Transverse colon (tissue), 4 donors: ENCODE measurements around the gene SMIM44. TPM values are rescaled to one million over a fixed set of nuclear protein-coding genes. Genes with fewer than 3 reads are reported as not detected.

ENCODE experiments used
- DNase-seq: peaks from one replicate; pipeline ENCODE4 v3.0.0-alpha.2; 2019
- H3K27ac ChIP-seq, 4 donors: fragments of 200-600 bp; sonication (generic); 2 replicates each; pipeline ENCODE4 v1.5.1; 2016 to 2018; ENCODE audit warnings: inconsistent platforms in 4 of 4
- H3K27me3 ChIP-seq: fragments of 200-600 bp; sonication (generic); 2 replicates; pipeline ENCODE4 v1.5.1; 2017; ENCODE audit warnings: inconsistent platforms
- H3K36me3 ChIP-seq, 4 donors: fragments of 200-600 bp; sonication (generic); 2 replicates each; pipeline ENCODE4 v1.5.1; 2017 to 2019; ENCODE audit warnings: inconsistent platforms in 4 of 4
- H3K4me1 ChIP-seq, 4 donors: fragments of 200-600 bp; sonication (generic); 2 replicates each; pipeline ENCODE4 v1.5.1; 2017 to 2020; ENCODE audit warnings: inconsistent platforms in 4 of 4
- H3K4me3 ChIP-seq, 4 donors: fragments of 200-600 bp; sonication (generic); 1 replicate in 1 of 4; 2 replicates in 3 of 4; pipeline versions ENCODE4 v1.5.1 to v1.6.1; 2017 to 2019; ENCODE audit warnings: inconsistent platforms in 4 of 4
- H3K9me3 ChIP-seq, 2 donors: fragments of 200-600 bp; sonication (generic); 2 replicates each; pipeline ENCODE4 v1.5.1; 2017 to 2019; ENCODE audit warnings: inconsistent platforms in 2 of 2
- CTCF ChIP-seq, 5 experiments: fragments of 200-600 bp in 3 of 5; fragments of 450-650 bp in 2 of 5; sonication (generic) in 3 of 5; IDR thresholded peaks; 1 replicate in 2 of 5; 2 replicates in 3 of 5; pipeline ENCODE4 v1.5.1; 2016 to 2017; ENCODE audit warnings: antibody characterized with exemption in 5 of 5, inconsistent platforms in 3 of 5, mild to moderate bottlenecking in 2 of 5, moderate library complexity in 1 of 5
- EP300 ChIP-seq: sonication (generic); formaldehyde crosslinking; IDR thresholded peaks from one replicate; pipeline ENCODE4 v1.6.1; 2017; ENCODE audit warnings: antibody characterized with exemption, low read depth
- POLR2A ChIP-seq: fragments of 450-650 bp; IDR thresholded peaks from one replicate; pipeline ENCODE4 v1.6.1; 2016; ENCODE audit warnings: antibody characterized with exemption, mild to moderate bottlenecking, moderate library complexity
- POLR2AphosphoS5 ChIP-seq, 3 donors: sonication (generic); formaldehyde crosslinking; IDR thresholded peaks; one replicate each; pipeline ENCODE4 v1.6.1; 2016; ENCODE audit warnings: antibody characterized with exemption in 3 of 3
- WGBS, 2 donors: methylation state at CpG; one replicate each; pipeline ENCODE4 v1.1.5; 2018; ENCODE audit warnings: low coverage in 1 of 2; 5-methylcytosine and 5-hydroxymethylcytosine counted together
- in situ Hi-C, 4 donors: fragments of 200-750 bp; cut with MboI; loops; one replicate each; pipeline versions ENCODE4 v1.15.0 to v1.15.1; 2017; ENCODE audit warnings: low sequenced_read_pairs in 3 of 4, low pct_ligation_motif_present in 1 of 4, low pct_unique_long_range_greater_than_20kb in 1 of 4
- intact Hi-C: fragments of 100-400 bp; cut with DNase I; formaldehyde crosslinking; loops from one replicate; pipeline ENCODE4 v1.15.1; 2023; ENCODE audit warnings: low total_unique reads
- total RNA-seq, 4 donors: library from RNA; depleted of rRNA; stranded (reverse); fragments of >200 nt; gene quantifications; one replicate each; pipeline ENCODE4 v1.1.0, GENCODE V29; 2016

The SMIM44 gene
- total RNA-seq, 4 donors from 2014 or later: 4.1 to 15.3 TPM; not detected in 2

- DNase-seq: peak; percentile 39
- Histone ChIP-seq H3K4me1 (peaks cover 5 to 23% (median 14%) of the 10 kb centered on the region in 4 donors), H3K9me3 (no peaks in the 10 kb centered on the region), H3K4me3 (peak overlapping the region; percentile 95 to 99 (median 98)), H3K27me3 (no peaks in the 10 kb centered on the region), H3K36me3 (no peaks in the 10 kb centered on the region), H3K27ac (peak overlapping the region; percentile 88 to 97 (median 94))
- in situ Hi-C loops: no loop called here
- 0 to 1% methylated on average over 6 to 46 of the region's 69 CpGs for WGBS, 2 donors
- intact Hi-C loops: no loop called here
- TF ChIP-seq POLR2AphosphoS5 (IDR thresholded peaks at IDR 0.05) (no peak), CTCF (IDR thresholded peaks at IDR 0.05) (no peak), EP300 (no peak), POLR2A (no peak)
Measured at GRCh38 chr19:3506384-3507340, 23.4 kb upstream of the SMIM44 start.

GRCh38 chr19:3505598-3506383 lies 22.6 kb upstream of the SMIM44 start, which contains the start of gene FZR1:
Gene FZR1, plus strand, starts transcription at chr19:3506311. Its CDS starts 16,679 bp downstream, at chr19:3522990.
- peak in 1 of 5 experiments; percentile 14 for TF ChIP-seq CTCF (IDR thresholded peaks at IDR 0.05)
- TF ChIP-seq POLR2AphosphoS5 (IDR thresholded peaks at IDR 0.05): peak; percentile 51 to 64 (median 62)
- no peak for TF ChIP-seq EP300
- peak; percentile 61 for TF ChIP-seq POLR2A
- intact Hi-C loops: no loop called here
- Histone ChIP-seq H3K36me3 (no peaks in the 10 kb centered on the region), H3K4me1 (peaks cover 5 to 22% (median 16%) of the 10 kb centered on the region in 4 donors), H3K4me3 (peak within 1 kb of the TSS; percentile 95 to 99 (median 98)), H3K27ac (peak within 1 kb of the TSS; percentile 88 to 97 (median 94)), H3K27me3 (no peaks in the 10 kb centered on the region), H3K9me3 (no peaks in the 10 kb centered on the region)
- WGBS, 2 donors: 0 to 3% methylated on average over 2 to 38 of the region's 79 CpGs
- in situ Hi-C loops: no loop called here
- DNase-seq: peak; percentile 100

DNA sequence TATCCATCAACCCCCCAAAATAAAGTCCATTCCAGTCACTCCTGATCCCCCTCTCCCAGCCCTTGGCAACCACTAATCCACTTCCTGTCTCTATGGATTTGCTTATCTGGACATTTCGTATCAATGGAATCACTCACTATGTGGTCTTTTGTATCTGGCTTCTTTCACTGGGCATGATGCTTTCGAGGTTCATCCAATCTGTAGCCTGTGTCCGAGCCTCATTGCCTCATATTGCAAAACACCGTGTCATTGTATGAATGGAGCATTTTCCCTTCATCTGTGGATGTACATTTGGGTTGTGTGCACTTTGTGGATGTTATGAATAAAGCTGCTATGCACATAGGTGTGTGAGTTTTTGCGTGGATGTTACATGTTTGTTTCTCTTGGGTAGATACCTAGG lies 21.5 kb upstream of the SMIM44 start:
- Histone ChIP-seq H3K9me3 (no peaks in the 10 kb centered on the region), H3K36me3 (no peaks in the 10 kb centered on the region), H3K4me1 (peaks cover 5 to 24% (median 19%) of the 10 kb centered on the region in 4 donors), H3K4me3 (no peak overlapping the region), H3K27ac (peak overlapping the region in 2 of 4 donors; percentile 84 to 94), H3K27me3 (no peaks in the 10 kb centered on the region)
- TF ChIP-seq POLR2A: no peak
- in situ Hi-C loops (no loop called here), intact Hi-C loops (no loop called here)
- DNase-seq: no peak
- WGBS, 2 donors: 82 to 90% methylated on average over 3 to 5 of the region's 5 CpGs

GRCh38 chr19:3503036-3503572 lies 19.9 kb upstream of the SMIM44 start:
- in situ Hi-C loops: no loop called here
- H3K36me3 ChIP-seq: no peaks in the 10 kb centered on the region
- DNase-seq: no peak
- intact Hi-C loops: no loop called here
- no peak overlapping the region for H3K27ac ChIP-seq
- H3K9me3 ChIP-seq: no peaks in the 10 kb centered on the region
- no peak for TF ChIP-seq POLR2A
- no peak for TF ChIP-seq CTCF (IDR thresholded peaks at IDR 0.05)
- no peak for TF ChIP-seq POLR2AphosphoS5 (IDR thresholded peaks at IDR 0.05)
- no peak for TF ChIP-seq EP300
- H3K27me3 ChIP-seq: no peaks in the 10 kb centered on the region
- H3K4me1 ChIP-seq: peaks cover 5 to 34% (median 25%) of the 10 kb centered on the region in 4 donors
- 84% methylated on average over 13 of the region's 13 CpGs; no CpG with 5 or more reads in 1 of the 2 donors for WGBS, 2 donors
- no peak overlapping the region for H3K4me3 ChIP-seq
